ENCODE measurements around the gene AGAP1.

GRCh38 chr2:235538144-235538639 lies 44.3 kb downstream of the AGAP1 start:
- TF ChIP-seq CTCF (conservative IDR thresholded peaks at IDR 0.05; ENCODE audit: low read length) = no peak
- no peak for TF ChIP-seq EZH2phosphoT487 (IDR thresholded peaks at IDR 0.05; ENCODE audit: borderline replicate concordance, low read depth, low read length)

Data from OCI-LY7 (cell line).